Measurements from ENCODE around the gene CNTRL. TPM values are rescaled to one million over a fixed set of nuclear protein-coding genes. Genes with fewer than 3 reads are reported as not detected.
"Not testable (repeated sequence)": the region's sequence is repeated elsewhere in the genome, so short reads cannot be mapped to it uniquely, and the experiment has no call there.

The CNTRL gene
- total RNA-seq, 3 donors from 2014 or later (not counting 1 experiment from before 2014, with no cell fraction given), result 59.1 to 74.3 (median 60.0) TPM

DNA sequence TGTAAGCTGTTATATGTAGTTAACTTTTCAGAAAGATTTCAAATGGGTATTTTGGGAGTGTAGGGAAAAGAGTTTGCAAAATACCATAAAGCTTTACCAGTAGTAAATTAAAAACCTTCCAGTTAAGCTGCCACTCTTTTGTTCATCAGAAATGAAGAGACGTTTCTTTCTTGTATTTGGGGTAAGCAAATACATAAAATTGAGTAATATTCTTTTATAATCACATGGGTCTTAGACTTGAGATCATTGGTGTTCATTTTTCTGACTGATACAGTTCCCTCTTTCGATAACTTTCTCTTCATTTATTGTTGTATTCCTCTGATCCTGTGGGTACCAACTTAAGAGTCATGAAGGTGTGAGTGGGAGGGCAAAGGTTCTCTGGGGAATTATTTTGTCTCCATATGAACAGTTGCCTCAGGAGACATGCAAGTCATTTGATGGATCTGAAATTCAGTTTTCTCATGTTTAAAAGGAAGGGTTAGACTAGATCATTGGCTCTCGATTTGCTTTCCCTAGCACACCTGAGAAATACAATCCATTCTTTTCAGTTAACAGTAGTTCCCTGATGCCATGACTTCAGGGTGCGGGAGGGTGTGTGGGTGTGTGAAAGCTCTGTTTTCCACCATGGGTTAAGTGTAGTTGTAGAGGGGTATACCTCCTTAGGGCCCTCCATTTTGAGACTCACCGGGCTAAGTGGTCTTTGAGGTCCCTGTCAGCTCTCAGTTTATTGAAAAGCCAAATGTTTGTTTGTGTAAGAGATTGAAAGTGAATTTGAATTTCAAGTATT lies 47.7 kb downstream of the CNTRL start:
- TF ChIP-seq, protein P1, sequence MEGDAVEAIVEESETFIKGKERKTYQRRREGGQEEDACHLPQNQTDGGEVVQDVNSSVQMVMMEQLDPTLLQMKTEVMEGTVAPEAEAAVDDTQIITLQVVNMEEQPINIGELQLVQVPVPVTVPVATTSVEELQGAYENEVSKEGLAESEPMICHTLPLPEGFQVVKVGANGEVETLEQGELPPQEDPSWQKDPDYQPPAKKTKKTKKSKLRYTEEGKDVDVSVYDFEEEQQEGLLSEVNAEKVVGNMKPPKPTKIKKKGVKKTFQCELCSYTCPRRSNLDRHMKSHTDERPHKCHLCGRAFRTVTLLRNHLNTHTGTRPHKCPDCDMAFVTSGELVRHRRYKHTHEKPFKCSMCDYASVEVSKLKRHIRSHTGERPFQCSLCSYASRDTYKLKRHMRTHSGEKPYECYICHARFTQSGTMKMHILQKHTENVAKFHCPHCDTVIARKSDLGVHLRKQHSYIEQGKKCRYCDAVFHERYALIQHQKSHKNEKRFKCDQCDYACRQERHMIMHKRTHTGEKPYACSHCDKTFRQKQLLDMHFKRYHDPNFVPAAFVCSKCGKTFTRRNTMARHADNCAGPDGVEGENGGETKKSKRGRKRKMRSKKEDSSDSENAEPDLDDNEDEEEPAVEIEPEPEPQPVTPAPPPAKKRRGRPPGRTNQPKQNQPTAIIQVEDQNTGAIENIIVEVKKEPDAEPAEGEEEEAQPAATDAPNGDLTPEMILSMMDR (IDR thresholded peaks at IDR 0.05), result no peak
- Histone ChIP-seq H3K27ac (ENCODE audit: low read length) (peak overlapping the region; percentile 44), H3K9me3 (ENCODE audit: control insufficient read depth, insufficient read depth, low read length) (no peaks in the 10 kb centered on the region), H3K4me1 (ENCODE audit: control insufficient read depth, insufficient read depth, low read length) (peaks cover 3% of the 10 kb centered on the region), H3K27me3 (ENCODE audit: control insufficient read depth, insufficient read depth, low read length) (no peaks in the 10 kb centered on the region), H3K4me3 (ENCODE audit: low read length) (peak overlapping the region; percentile 46), H3K36me3 (ENCODE audit: control insufficient read depth, insufficient read depth, low read length) (peaks cover 26% of the 10 kb centered on the region)
- no peaks in the 10 kb centered on the region for H3K36me3 Mint-ChIP-seq
- H3K4me3 Mint-ChIP-seq, result peak overlapping the region; percentile 98
- DNase-seq, result peak in 1 of 2 donors; percentile 33
- peaks cover 36 to 40% of the 10 kb centered on the region in 2 donors for H3K4me1 Mint-ChIP-seq
- H3K27ac Mint-ChIP-seq, result peak overlapping the region; percentile 90 to 98
- WGBS (ENCODE audit: insufficient coverage), result 44% methylated on average over 2 of the region's 5 CpGs
- intact Hi-C loops (cut with micrococcal nuclease), result loop anchor here (5.0 kb wide), 2 partner anchors 80 to 140 kb away; partner anchors contain the start of gene RAB14
- ATAC-seq, result no peak
- no peaks in the 10 kb centered on the region for H3K27me3 Mint-ChIP-seq (ENCODE audit: low read depth in 2 of 2)
- no peaks in the 10 kb centered on the region for H3K9me3 Mint-ChIP-seq

DNA sequence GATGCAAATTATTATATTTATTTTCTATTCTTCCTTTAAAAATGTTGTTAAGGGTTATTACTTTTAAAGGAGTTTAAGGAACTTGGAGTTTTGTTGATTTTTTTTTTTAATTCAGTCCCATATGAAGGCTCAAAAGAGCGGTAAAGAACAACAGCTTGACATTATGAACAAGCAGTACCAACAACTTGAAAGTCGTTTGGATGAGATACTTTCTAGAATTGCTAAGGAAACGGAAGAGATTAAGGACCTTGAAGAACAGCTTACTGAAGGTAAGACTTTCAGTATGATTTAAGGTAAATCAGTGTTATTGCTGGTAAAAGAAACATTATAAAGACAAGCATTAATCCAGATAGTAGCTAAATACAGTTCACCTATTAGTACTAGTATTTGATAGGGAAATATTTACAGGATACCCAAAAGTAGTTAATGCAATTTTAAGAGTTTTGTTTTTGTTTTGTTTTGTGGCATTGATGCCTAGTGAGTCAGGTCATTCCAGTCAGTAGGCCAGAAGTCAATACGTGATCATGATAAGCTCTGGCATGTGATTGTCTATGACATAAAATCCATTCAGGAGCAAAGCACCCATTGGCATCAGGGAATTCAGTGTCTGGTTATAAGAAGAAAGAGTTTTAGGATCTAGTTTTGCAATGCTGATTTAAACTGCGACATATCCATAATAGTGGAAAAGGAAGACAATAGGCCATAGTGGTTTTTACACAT lies 49.2 kb downstream of the CNTRL start:
- H3K4me3 ChIP-seq (ENCODE audit: low read length), result no peak overlapping the region
- peaks cover 3% of the 10 kb centered on the region for H3K4me1 ChIP-seq (ENCODE audit: control insufficient read depth, insufficient read depth, low read length)
- intact Hi-C loops (cut with micrococcal nuclease), result loop anchor here (5.0 kb wide), 2 partner anchors 78 to 142 kb away; partner anchors contain the start of gene RAB14
- H3K36me3 ChIP-seq (ENCODE audit: control insufficient read depth, insufficient read depth, low read length), result peaks cover 24% of the 10 kb centered on the region
- Mint-ChIP-seq H3K4me1 (peaks cover 41% of the 10 kb centered on the region in 2 donors), H3K4me3 (no peak overlapping the region), H3K27ac (peak overlapping the region in 1 of 2 donors; percentile 90), H3K36me3 (no peaks in the 10 kb centered on the region), H3K9me3 (no peaks in the 10 kb centered on the region), H3K27me3 (ENCODE audit: low read depth in 2 of 2) (no peaks in the 10 kb centered on the region)
- DNase-seq (peak in 1 of 2 donors; percentile 14), ATAC-seq (no peak)
- H3K27me3 ChIP-seq (ENCODE audit: control insufficient read depth, insufficient read depth, low read length), result no peaks in the 10 kb centered on the region
- H3K27ac ChIP-seq (ENCODE audit: low read length), result no peak overlapping the region
- TF ChIP-seq, protein P1 (IDR thresholded peaks at IDR 0.05), result no peak
- WGBS (ENCODE audit: insufficient coverage), result 96% methylated on average over 5 of the region's 5 CpGs
- no peaks in the 10 kb centered on the region for H3K9me3 ChIP-seq (ENCODE audit: control insufficient read depth, insufficient read depth, low read length)

DNA sequence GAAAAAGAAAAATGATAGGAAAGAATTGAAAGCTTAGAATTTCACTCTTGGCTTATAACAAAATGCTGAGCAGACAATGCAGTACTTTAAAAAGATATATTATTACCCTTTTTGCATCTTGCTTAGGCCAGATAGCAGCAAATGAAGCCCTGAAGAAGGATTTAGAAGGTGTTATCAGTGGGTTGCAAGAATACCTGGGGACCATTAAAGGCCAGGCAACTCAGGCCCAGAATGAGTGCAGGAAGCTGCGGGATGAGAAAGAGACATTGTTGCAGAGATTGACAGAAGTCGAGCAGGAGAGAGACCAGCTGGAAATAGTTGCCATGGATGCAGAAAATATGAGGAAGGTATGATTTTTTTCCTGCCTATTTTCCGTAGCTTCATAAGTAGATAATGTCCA lies 50.8 kb downstream of the CNTRL start:
- ATAC-seq (no peak), DNase-seq (no peak)
- Mint-ChIP-seq H3K36me3 (no peaks in the 10 kb centered on the region), H3K4me3 (no peak overlapping the region), H3K4me1 (peaks cover 49 to 50% of the 10 kb centered on the region in 2 donors), H3K27me3 (ENCODE audit: low read depth in 2 of 2) (no peaks in the 10 kb centered on the region), H3K9me3 (no peaks in the 10 kb centered on the region), H3K27ac (no peak overlapping the region)
- peaks cover 20% of the 10 kb centered on the region for H3K36me3 ChIP-seq (ENCODE audit: control insufficient read depth, insufficient read depth, low read length)
- no peak overlapping the region for H3K27ac ChIP-seq (ENCODE audit: low read length)
- H3K27me3 ChIP-seq (ENCODE audit: control insufficient read depth, insufficient read depth, low read length), result no peaks in the 10 kb centered on the region
- no peak overlapping the region for H3K4me3 ChIP-seq (ENCODE audit: low read length)
- no peaks in the 10 kb centered on the region for H3K9me3 ChIP-seq (ENCODE audit: control insufficient read depth, insufficient read depth, low read length)
- WGBS (ENCODE audit: insufficient coverage), result 85% methylated on average over 3 of the region's 3 CpGs
- intact Hi-C loops (cut with micrococcal nuclease), result no loop called here
- TF ChIP-seq, protein P1 (IDR thresholded peaks at IDR 0.05), result no peak
- peaks cover 3% of the 10 kb centered on the region for H3K4me1 ChIP-seq (ENCODE audit: control insufficient read depth, insufficient read depth, low read length)

DNA sequence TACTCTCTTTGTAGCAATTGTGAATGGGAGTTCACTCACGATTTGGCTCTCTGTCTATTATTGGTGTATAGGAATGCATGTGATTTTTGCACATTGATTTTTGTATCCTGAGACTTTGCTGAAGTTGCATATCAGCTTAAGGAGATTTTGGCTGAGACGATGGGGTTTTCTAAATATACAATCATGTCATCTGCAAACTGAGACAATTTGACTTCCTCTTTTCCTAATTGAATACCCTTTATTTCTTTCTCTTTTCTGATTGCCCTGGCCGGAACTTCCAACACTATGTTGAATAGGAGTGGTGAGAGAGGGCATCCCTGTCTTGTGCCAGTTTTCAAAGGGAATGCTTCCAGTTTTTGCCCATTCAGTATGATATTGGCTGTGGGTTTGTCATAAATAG lies 54.6 kb downstream of the CNTRL start:
- 51% methylated on average over 2 of the region's 3 CpGs for WGBS (ENCODE audit: insufficient coverage)
- H3K36me3 ChIP-seq (ENCODE audit: control insufficient read depth, insufficient read depth, low read length), result peaks cover 23% of the 10 kb centered on the region
- H3K9me3 ChIP-seq (ENCODE audit: control insufficient read depth, insufficient read depth, low read length); H3K4me3 ChIP-seq (ENCODE audit: low read length); H3K27ac ChIP-seq (ENCODE audit: low read length); H3K9me3 Mint-ChIP-seq; H3K27me3 ChIP-seq (ENCODE audit: control insufficient read depth, insufficient read depth, low read length); ATAC-seq; intact Hi-C loops (cut with micrococcal nuclease); H3K36me3 Mint-ChIP-seq; H3K27me3 Mint-ChIP-seq (ENCODE audit: low read depth in 2 of 2); DNase-seq; H3K4me3 Mint-ChIP-seq: not testable (repeated sequence)
- Mint-ChIP-seq H3K27ac (peak overlapping the region in 1 of 2 donors; percentile 11), H3K4me1 (peaks cover 47 to 50% of the 10 kb centered on the region in 2 donors)
- H3K4me1 ChIP-seq (ENCODE audit: control insufficient read depth, insufficient read depth, low read length), result peaks cover 14% of the 10 kb centered on the region

All from natural killer cell (primary cell).